ENCODE results near the gene ACAN. TPM values are rescaled to one million over a fixed set of nuclear protein-coding genes. Genes with fewer than 3 reads are reported as not detected.

Gene ACAN
- polyA plus RNA-seq, 1 of the 3 experiments (the other 2 are of a cell fraction), result not detected

- Histone ChIP-seq H3K4me3 (ENCODE audit: low read depth in 2 of 2, low read length in 1 of 2) (no peak overlapping the region), H3K27me3 (ENCODE audit: insufficient read depth) (peaks cover 4% of the 10 kb centered on the region; the same call in 1 of the 2 replicates), H3K27ac (ENCODE audit: low read depth in 2 of 2, low read length in 1 of 2) (no peak overlapping the region), H3K79me2 (ENCODE audit: insufficient read depth) (no peaks in the 10 kb centered on the region), H3K9ac (no peak overlapping the region), H3K4me2 (no peak overlapping the region), H3F3A (replicated peaks; ENCODE audit: insufficient read depth) (no peaks in the 10 kb centered on the region), H3K36me3 (replicated peaks in 1 of 2; ENCODE audit: control insufficient read depth in 1 of 2, insufficient read depth in 2 of 2, low read length in 1 of 2) (no peaks in the 10 kb centered on the region), H3K9me2 (no peaks in the 10 kb centered on the region), H2AFZ (ENCODE audit: low read depth) (no peak overlapping the region), H4K20me1 (ENCODE audit: insufficient read depth) (no peaks in the 10 kb centered on the region), H3K4me1 (ENCODE audit: control insufficient read depth in 1 of 2, insufficient read depth in 2 of 2, low read depth in 1 of 2, low read length in 1 of 2) (no peaks in the 10 kb centered on the region; a peak in 1 of 4 replicates), H3K9me3 (no peaks in the 10 kb centered on the region)
- 67% methylated on average over 3 of the region's 3 CpGs for WGBS (ENCODE audit: low lambda C conversion rate)
- DNase-seq, result no peak
- CTCF ChIA-PET, result no interaction called here
- TF ChIP-seq ZBTB33 (IDR thresholded peaks at IDR 0.05; ENCODE audit: borderline replicate concordance, low read depth) (no peak), RCOR1 (IDR thresholded peaks at IDR 0.05; ENCODE audit: low read length) (no peak), FOSL2 (IDR thresholded peaks at IDR 0.05; ENCODE audit: borderline replicate concordance, low read depth) (no peak), GATA2 (CRISPR knock-in tag; IDR thresholded peaks at IDR 0.05) (no peak), FOXJ3 (CRISPR knock-in tag; IDR thresholded peaks at IDR 0.05) (no peak), RAD21 (IDR thresholded peaks at IDR 0.05; ENCODE audit: low read length) (no peak), NFIC (IDR thresholded peaks at IDR 0.05; ENCODE audit: borderline replicate concordance) (no peak), CTCF (IDR thresholded peaks at IDR 0.05) (no peak), USF1 (IDR thresholded peaks at IDR 0.05; ENCODE audit: borderline replicate concordance, low read depth) (no peak), TCF12 (IDR thresholded peaks at IDR 0.05) (no peak), MXI1 (IDR thresholded peaks at IDR 0.05; ENCODE audit: low read depth, low read length) (no peak)
- POLR2A ChIA-PET, result no interaction called here
Measured at GRCh38 chr15:88848203-88848602, 45.0 kb downstream of the ACAN start.

- Histone ChIP-seq H3K4me2 (no peak overlapping the region), H3K36me3 (replicated peaks in 1 of 2; ENCODE audit: control insufficient read depth in 1 of 2, insufficient read depth in 2 of 2, low read length in 1 of 2) (no peaks in the 10 kb centered on the region), H3K27ac (ENCODE audit: low read depth in 2 of 2, low read length in 1 of 2) (no peak overlapping the region), H3K9ac (no peak overlapping the region), H4K20me1 (ENCODE audit: insufficient read depth) (no peaks in the 10 kb centered on the region), H3K9me3 (no peaks in the 10 kb centered on the region), H3K9me2 (no peaks in the 10 kb centered on the region), H3K4me3 (ENCODE audit: low read depth in 2 of 2, low read length in 1 of 2) (no peak overlapping the region), H3K27me3 (ENCODE audit: insufficient read depth) (peaks cover 7% of the 10 kb centered on the region; the same call in 1 of the 2 replicates), H3F3A (replicated peaks; ENCODE audit: insufficient read depth) (no peaks in the 10 kb centered on the region), H3K4me1 (ENCODE audit: control insufficient read depth in 1 of 2, insufficient read depth in 2 of 2, low read depth in 1 of 2, low read length in 1 of 2) (no peaks in the 10 kb centered on the region; a peak in 1 of 4 replicates), H2AFZ (ENCODE audit: low read depth) (no peak overlapping the region), H3K79me2 (ENCODE audit: insufficient read depth) (no peaks in the 10 kb centered on the region)
- ChIA-PET POLR2A (no interaction called here), CTCF (interaction anchor here (0.9 to 1.1 kb wide), 2 partner anchors 31 to 192 kb away, joined by 3 to 4 read pairs; no protein-coding TSS in a partner anchor)
- no peak for DNase-seq
- 52% methylated on average over 9 of the region's 22 CpGs for WGBS (ENCODE audit: low lambda C conversion rate)
- TF ChIP-seq POLR2AphosphoS5 (IDR thresholded peaks at IDR 0.05; ENCODE audit: low read depth, low read length) (no peak), YY1 (IDR thresholded peaks at IDR 0.05; ENCODE audit: low read depth) (no peak), CTCF (IDR thresholded peaks at IDR 0.05) (no peak), MXI1 (IDR thresholded peaks at IDR 0.05; ENCODE audit: low read depth, low read length) (no peak), GABPA (IDR thresholded peaks at IDR 0.05; ENCODE audit: low read depth) (no peak), JUND (IDR thresholded peaks at IDR 0.05) (no peak), RXRA (IDR thresholded peaks at IDR 0.05; ENCODE audit: borderline replicate concordance, low read depth) (no peak), IRF3 (IDR thresholded peaks at IDR 0.05; ENCODE audit: low read depth, low read length) (no peak), NFIC (IDR thresholded peaks at IDR 0.05; ENCODE audit: borderline replicate concordance) (no peak), MEF2A (IDR thresholded peaks at IDR 0.05; ENCODE audit: borderline replicate concordance, low read depth) (no peak), MAX (IDR thresholded peaks at IDR 0.05; ENCODE audit: low read depth) (no peak), SMC3 (IDR thresholded peaks at IDR 0.05; ENCODE audit: low read depth, low read length) (no peak)
Measured at GRCh38 chr15:88849376-88850072, 46.3 kb downstream of the ACAN start.

Data from SK-N-SH (cell line).